HG03060 (cell line): ENCODE data around the gene PLXDC2.

ENCODE experiments used
- ATAC-seq: cut with Tn5 transposase; IDR thresholded peaks from one replicate; pipeline ENCODE4 v1.9.1; 2021; ENCODE audit warnings: low read depth, moderate number of reproducible peaks; ENCODE audit not compliant: unreplicated experiment

PLXDC2 gene

DNA sequence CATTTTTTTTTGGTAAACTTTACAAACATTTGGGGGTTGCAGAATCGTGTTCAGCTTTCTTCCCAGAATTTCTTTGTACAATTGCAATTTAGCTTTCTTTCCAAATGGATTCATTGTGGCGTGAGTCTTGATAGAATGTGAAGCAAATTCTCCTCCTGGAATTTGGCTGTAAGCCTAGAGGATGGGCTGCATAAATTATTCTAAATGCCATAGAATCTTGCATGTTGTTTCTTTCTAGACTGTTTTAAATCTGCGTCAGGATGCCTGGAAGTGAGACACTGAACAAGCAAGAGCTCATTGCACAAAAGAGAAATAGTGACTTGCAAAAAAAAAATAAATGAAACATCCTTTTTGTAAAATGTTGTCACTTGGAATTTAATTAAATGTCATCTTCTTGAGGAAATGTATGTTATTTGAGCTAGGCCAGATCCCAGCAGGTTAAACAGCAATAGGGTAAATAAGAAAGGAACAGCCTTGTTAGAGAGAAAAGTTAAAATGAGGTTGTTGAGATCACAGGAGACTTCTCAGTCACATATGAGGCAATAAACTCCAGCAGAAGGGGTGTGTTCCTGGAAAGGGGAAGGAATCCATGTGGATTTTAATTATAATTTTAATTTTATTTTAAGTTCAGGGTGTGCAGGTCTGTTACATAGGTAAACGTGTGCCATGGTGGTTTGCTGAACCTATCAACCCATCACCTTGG, 483.0 kb downstream of the PLXDC2 start:
- no peak for ATAC-seq

DNA sequence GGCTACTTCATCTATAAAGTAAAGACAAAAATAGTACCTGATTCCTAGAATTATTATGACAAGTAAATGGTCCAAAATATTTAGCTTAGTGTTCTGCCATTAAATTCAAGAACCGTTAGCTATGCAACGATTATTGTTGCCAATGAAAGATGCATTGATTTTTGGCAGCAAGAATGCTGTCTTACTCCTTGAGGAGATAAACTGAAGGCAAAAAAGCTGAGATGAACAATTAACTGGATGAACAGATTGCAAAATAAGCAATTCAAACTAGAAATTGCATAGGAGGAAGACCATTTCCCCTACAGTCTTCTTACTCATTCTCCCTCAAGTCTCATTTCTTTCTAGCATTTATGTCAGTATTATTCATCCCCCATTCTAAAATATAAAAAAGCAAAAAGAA, 484.5 kb downstream of the PLXDC2 start:
- ATAC-seq: no peak

DNA sequence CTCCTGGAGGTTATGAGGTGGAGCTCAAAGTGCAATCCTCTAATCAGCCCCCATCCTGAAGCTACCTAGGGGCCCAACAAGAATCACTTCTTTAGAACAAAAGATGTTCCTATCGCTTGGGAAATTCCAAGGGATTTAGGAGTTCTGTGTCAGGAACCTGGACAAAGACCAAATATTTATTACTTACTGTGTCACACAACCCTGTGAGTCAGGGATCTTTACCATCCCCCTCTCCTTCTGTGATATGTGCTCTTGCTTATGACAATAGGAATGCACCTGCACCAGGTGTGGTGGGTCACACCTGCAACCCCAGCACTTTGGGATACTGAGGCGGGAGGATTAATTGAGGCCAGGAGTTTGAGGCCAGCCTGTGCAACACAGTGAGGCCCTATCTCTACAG, 485.8 kb downstream of the PLXDC2 start:
- ATAC-seq: no peak

- no peak for ATAC-seq
Measured at GRCh38 chr10:20303453-20304152, 487.4 kb downstream of the PLXDC2 start.

- ATAC-seq: no peak
Measured at GRCh38 chr10:20313665-20314064, 497.4 kb downstream of the PLXDC2 start.

- ATAC-seq: no peak
Measured at GRCh38 chr10:20314431-20314830, 498.2 kb downstream of the PLXDC2 start.

DNA sequence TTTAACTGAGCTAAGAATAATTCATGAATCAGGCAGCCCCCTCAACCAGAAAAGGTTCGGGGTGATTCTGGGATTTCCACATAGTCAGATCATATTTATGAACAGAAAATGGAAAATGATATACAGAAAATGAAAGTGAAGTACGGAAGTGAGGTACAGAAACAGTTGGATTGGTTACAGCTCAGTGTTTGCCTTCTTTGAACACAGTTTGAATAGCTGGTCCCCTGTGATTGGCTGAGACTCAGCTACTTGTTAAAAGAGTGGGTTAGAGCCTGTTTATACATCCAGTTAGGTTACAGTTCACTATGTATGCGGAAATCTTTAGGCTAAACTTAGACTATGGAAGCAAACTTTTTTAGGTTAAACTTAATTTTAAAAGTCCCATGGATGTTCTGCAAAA, 511.7 kb downstream of the PLXDC2 start:
- ATAC-seq: no peak

DNA sequence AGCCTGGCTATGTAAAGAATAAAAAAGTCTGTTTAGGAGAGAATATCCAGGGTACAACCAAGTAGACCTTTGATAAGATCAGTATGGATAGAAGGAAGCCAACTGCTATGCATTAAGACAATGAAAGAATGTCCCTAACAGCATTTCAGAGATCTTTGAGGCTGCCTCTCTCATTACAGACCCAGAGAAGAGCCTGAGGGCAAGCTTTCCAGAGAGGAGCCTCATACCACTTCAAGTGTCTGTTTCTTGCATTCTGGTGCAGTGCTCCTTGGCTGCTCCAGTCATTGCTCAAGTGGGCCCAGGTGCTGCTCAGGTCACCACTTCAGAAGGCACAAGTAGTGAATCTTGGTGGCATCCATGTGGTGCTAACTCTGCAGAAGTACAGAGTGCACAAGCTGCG, 514.0 kb downstream of the PLXDC2 start:
- no peak for ATAC-seq

DNA sequence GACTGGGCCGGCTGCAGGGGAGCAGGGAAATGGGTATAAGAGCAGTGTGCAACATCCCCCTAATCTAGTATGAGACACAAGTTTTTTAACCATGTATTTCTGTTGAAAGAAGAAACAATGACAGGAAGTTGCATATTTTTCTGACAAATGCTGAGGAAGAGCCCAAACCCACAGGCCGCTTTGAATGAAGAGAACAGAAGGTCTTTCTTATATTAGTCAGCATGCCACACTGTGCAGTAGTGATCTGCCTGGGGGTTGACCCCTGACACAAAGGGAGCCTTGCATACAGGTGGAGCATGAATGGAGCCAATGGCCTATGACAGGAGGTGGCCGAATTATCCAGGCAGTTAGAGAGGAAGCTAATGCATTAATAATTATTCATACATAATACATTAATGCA, 518.3 kb downstream of the PLXDC2 start:
- ATAC-seq: no peak
